OCI-LY1 (cell line): Measurements from ENCODE around the gene TMEM100.

Experiments used
- H2AFZ ChIP-seq: fragments of 200-600 bp; sonication (generic), shearing (Covaris generic); 2 replicates; pipeline ENCODE4 v1.6.0; 2014; ENCODE audit warnings: antibody characterized with exemption, mild to moderate bottlenecking, low read length
- H3F3A ChIP-seq: fragments of 200-600 bp; sonication (generic), shearing (Covaris generic); 2 replicates; pipeline ENCODE4 v1.6.0; 2014; ENCODE audit warnings: mild to moderate bottlenecking, antibody characterized with exemption, low read length, moderate library complexity; ENCODE audit not compliant: insufficient read depth
- H3K27ac ChIP-seq: fragments of 200-600 bp; sonication (generic); 2 replicates; pipeline ENCODE4 v1.5.1; 2014; ENCODE audit warnings: low read length, mixed run types, mild to moderate bottlenecking, low read depth; ENCODE audit not compliant: poor library complexity, severe bottlenecking
- H3K27me3 ChIP-seq: fragments of 200-600 bp; sonication (generic); 2 replicates; pipeline ENCODE4 v1.6.0; 2014; ENCODE audit warnings: antibody characterized with exemption, mild to moderate bottlenecking, low read length, moderate library complexity; ENCODE audit not compliant: insufficient read depth
- H3K36me3 ChIP-seq: fragments of 200-600 bp; sonication (generic); 2 replicates; pipeline ENCODE4 v1.6.1; 2014; ENCODE audit warnings: mild to moderate bottlenecking, antibody characterized with exemption, low read length, moderate library complexity, mixed read lengths; ENCODE audit not compliant: insufficient read depth
- H3K4me1 ChIP-seq: fragments of 200-600 bp; sonication (generic); 2 replicates; pipeline ENCODE4 v1.5.1; 2014; ENCODE audit warnings: mild to moderate bottlenecking, low read length, moderate library complexity; ENCODE audit not compliant: insufficient read depth, severe bottlenecking
- H3K4me2 ChIP-seq: fragments of 200-600 bp; sonication (generic), shearing (Covaris generic); 2 replicates; pipeline ENCODE4 v1.6.1; 2014; ENCODE audit warnings: low read length
- H3K4me3 ChIP-seq: fragments of 200-600 bp; sonication (generic); 2 replicates; pipeline ENCODE4 v1.5.1; 2014; ENCODE audit warnings: low read length, low read depth, mild to moderate bottlenecking, mixed read lengths; ENCODE audit not compliant: poor library complexity, severe bottlenecking
- H3K79me2 ChIP-seq: fragments of 200-600 bp; shearing (Covaris generic); 2 replicates; pipeline ENCODE4 v1.6.1; 2016; ENCODE audit warnings: mixed run types, low read length, mixed read lengths; ENCODE audit not compliant: insufficient read depth
- H3K9ac ChIP-seq: fragments of 200-600 bp; sonication (generic), shearing (Covaris generic); 2 replicates; pipeline ENCODE4 v1.6.1; 2014; ENCODE audit warnings: mild to moderate bottlenecking, low read length, mixed read lengths
- H3K9me2 ChIP-seq: fragments of 200-600 bp; sonication (generic), shearing (Covaris generic); 2 replicates; pipeline ENCODE4 v1.6.1; 2014; ENCODE audit warnings: low read depth, mild to moderate bottlenecking, low read length, mixed read lengths
- H3K9me3 ChIP-seq: fragments of 200-600 bp; shearing (Covaris generic); 2 replicates; pipeline ENCODE4 v1.6.1; 2014; ENCODE audit warnings: low read length, mixed read lengths
- H4K20me1 ChIP-seq: fragments of 200-600 bp; sonication (generic), shearing (Covaris generic); 2 replicates; pipeline ENCODE4 v1.6.0; 2016; ENCODE audit warnings: mild to moderate bottlenecking, low read length; ENCODE audit not compliant: insufficient read depth
- CTCF ChIP-seq: fragments of 200-600 bp; sonication (generic), shearing (Covaris generic); IDR thresholded peaks from 2 replicates; pipeline ENCODE4 v1.5.1; 2017; ENCODE audit warnings: mild to moderate bottlenecking, antibody characterized with exemption, low read length, moderate library complexity, mixed read lengths
- EZH2 ChIP-seq: fragments of 200-600 bp; sonication (generic), shearing (Covaris generic); IDR thresholded peaks from 2 replicates; pipeline ENCODE4 v1.8.0; 2017; ENCODE audit warnings: borderline replicate concordance, mixed run types, mild to moderate bottlenecking, antibody characterized with exemption, low read length, moderate library complexity, mixed read lengths

The TMEM100 gene

GRCh38 chr17:55709984-55710383 lies 12.7 kb downstream of the TMEM100 start:
- no peaks in the 10 kb centered on the region for H4K20me1 ChIP-seq

GRCh38 chr17:55709440-55709839 lies 13.2 kb downstream of the TMEM100 start:
- no peaks in the 10 kb centered on the region for H3K9me2 ChIP-seq
- no peak overlapping the region for H3K4me3 ChIP-seq
- H3K27me3 ChIP-seq: no peaks in the 10 kb centered on the region; the same call in 1 of the 2 replicates
- H3K79me2 ChIP-seq: no peaks in the 10 kb centered on the region
- TF ChIP-seq EZH2: no peak
- no peak for TF ChIP-seq CTCF
- no peak overlapping the region for H2AFZ ChIP-seq
- H4K20me1 ChIP-seq: no peaks in the 10 kb centered on the region
- no peaks in the 10 kb centered on the region for H3K36me3 ChIP-seq
- H3F3A ChIP-seq: no peaks in the 10 kb centered on the region
- H3K9ac ChIP-seq: no peak overlapping the region
- H3K9me3 ChIP-seq: no peaks in the 10 kb centered on the region
- no peak overlapping the region for H3K27ac ChIP-seq
- no peak overlapping the region for H3K4me2 ChIP-seq
- no peaks in the 10 kb centered on the region for H3K4me1 ChIP-seq

More at GRCh38 chr17:55709984-55710383, 12.7 kb downstream of the TMEM100 start:
- Histone ChIP-seq H3F3A (no peaks in the 10 kb centered on the region), H3K27ac (no peak overlapping the region), H3K9ac (no peak overlapping the region), H3K4me1 (no peaks in the 10 kb centered on the region), H3K4me3 (no peak overlapping the region), H3K4me2 (no peak overlapping the region), H3K9me3 (no peaks in the 10 kb centered on the region), H3K9me2 (no peaks in the 10 kb centered on the region), H2AFZ (no peak overlapping the region), H3K36me3 (no peaks in the 10 kb centered on the region), H3K79me2 (no peaks in the 10 kb centered on the region), H3K27me3 (no peaks in the 10 kb centered on the region; the same call in 1 of the 2 replicates)
- TF ChIP-seq CTCF: no peak
- no peak for TF ChIP-seq EZH2

- no peaks in the 10 kb centered on the region for H3K9me3 ChIP-seq
- no peak overlapping the region for H3K27ac ChIP-seq
- no peaks in the 10 kb centered on the region for H3K79me2 ChIP-seq
- H3K36me3 ChIP-seq: no peaks in the 10 kb centered on the region
- H3K9me2 ChIP-seq: no peaks in the 10 kb centered on the region
- TF ChIP-seq EZH2 (no peak), CTCF (no peak)
- no peak overlapping the region for H3K9ac ChIP-seq
- H4K20me1 ChIP-seq: no peaks in the 10 kb centered on the region
- no peaks in the 10 kb centered on the region for H3K27me3 ChIP-seq
- H3K4me3 ChIP-seq: no peak overlapping the region
- no peak overlapping the region for H3K4me2 ChIP-seq
- H2AFZ ChIP-seq: no peak overlapping the region
- H3F3A ChIP-seq: no peaks in the 10 kb centered on the region
- no peaks in the 10 kb centered on the region for H3K4me1 ChIP-seq
Observed at GRCh38 chr17:55708175-55708974, 14.3 kb downstream of the TMEM100 start.
